Activated CD8-positive, alpha-beta memory T cell treated with anti-CD3 and anti-CD28 coated beads for 4 hours (primary cell): ENCODE measurements around the gene LRAT.

Experiments
- DNase-seq, 2 donors: peaks; one replicate each; pipeline ENCODE4 v3.0.0-alpha.2; 2020; ENCODE audit warnings: low read depth in 2 of 2

Gene LRAT

DNA sequence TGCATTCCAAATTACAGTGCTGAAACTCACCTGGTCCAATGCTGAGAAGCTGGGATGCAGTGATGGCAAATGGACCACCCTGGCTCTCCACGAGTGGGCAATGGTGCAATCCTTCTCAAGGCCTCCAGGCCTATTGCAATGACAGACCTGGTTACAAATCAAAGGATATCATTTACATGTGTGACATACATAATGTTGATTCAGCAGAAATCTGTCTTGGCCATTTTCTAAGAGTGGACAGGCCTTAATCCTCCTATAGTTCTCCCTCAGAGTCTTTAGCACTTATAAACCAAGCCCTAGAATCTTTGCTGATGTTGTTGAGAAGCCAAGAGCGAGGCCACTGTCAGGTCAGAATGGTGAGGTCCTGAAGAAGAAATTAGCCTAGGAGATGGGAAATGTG lies 17.1 kb downstream of the LRAT start:
- no peak for DNase-seq

DNA sequence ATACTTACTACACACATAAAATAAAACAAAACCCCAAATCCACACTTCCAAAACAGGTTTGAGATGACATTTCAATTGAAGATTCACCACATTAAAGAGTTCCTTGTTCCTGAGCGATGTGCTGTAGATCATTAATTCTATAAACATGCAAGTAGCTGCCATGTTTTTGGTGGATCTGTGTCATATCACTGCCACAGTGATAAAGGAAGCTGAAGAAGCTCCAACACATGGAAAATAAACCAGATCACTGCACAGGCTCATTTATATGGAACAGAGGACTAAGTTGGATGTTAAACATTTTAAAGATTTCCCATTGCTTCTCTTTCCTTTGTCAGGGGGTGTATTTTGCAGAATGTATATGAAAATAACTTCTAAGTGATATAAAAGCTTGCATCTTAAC lies 34.5 kb downstream of the LRAT start:
- DNase-seq, result no peak

GRCh38 chr4:154779362-154779947 lies 35.7 kb downstream of the LRAT start:
- no peak for DNase-seq

DNA sequence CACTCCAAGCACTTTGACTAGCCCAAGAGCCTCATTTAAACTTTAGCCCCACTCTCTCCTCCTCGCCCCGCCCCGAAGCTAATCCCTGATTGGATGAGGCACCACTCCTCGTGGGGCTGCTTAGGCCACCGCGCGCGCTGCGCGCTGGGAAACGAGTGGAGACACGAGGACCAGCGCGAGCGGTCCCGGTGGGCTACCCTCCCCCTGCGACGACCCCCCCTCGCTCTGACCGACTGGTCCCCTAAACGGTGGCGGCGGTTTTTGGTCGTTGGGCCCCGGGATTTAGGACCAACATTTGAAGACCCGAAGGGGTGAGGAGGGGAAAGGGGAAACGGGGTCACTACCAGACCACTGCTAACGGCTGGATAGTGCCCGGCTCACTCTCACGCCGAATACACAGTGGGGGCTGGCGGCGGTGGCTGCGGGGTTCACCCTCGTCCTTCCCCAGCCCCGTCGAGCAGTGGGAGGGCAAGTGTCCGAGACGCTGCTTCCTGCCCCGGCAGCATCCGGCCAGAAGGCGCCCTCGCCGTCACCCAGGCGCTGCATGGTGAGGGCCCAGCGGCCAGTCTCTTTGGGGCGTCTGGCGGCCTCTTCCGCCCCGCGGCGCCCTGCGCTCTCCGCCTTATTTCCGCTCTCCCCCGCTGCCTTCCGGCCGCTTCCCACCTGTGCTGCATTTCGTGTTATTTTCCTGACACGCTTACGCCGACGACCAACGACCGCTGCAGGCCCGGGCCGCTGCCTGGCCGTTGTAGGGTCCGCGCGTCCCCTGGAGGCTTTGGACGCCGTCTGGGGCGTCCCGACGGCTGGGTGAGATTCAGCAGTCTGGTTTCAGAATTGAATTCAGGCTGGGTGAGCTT lies 37.6 kb downstream of the LRAT start, which contains the start of gene RBM46:
TSS of gene RBM46 (plus strand) at position 147 of the 857 bp plus-strand sequence. CDS start 15,481 bp downstream, outside the sequence.
- DNase-seq, result no peak

DNA sequence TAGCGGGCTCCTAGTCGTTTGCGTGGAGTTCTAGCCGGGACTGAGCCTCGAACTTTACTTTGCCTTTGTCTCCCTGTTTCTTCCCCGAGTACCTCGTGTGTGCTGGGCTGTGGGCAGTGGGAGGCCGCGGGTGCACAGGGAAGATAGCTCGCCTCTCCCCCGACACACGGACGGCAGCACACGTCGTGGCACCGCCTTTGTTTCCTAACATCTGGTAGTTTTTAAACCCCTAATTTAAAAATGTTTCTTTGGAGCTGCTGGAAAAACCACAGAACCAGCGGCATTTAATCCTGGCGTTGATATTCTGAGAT lies 38.1 kb downstream of the LRAT start:
- no peak for DNase-seq
